ENCODE data around the gene ZNF668. TPM values are rescaled to one million over a fixed set of nuclear protein-coding genes. Genes with fewer than 3 reads are reported as not detected.
"Not testable (repeated sequence)": the region's sequence is repeated elsewhere in the genome, so short reads cannot be mapped to it uniquely, and the experiment has no call there.

ZNF668 gene
- total and polyA plus RNA-seq, 4 donors, result 6.0 to 10.3 (median 7.0) TPM

GRCh38 chr16:31020536-31020935 lies 53.5 kb downstream of the ZNF668 start:
- Histone ChIP-seq H3K4me3 (ENCODE audit: low read length in 2 of 2) (no peak overlapping the region), H3K27me3 (ENCODE audit: control insufficient read depth in 1 of 2, insufficient read depth in 2 of 2, low read length in 1 of 2) (no peaks in the 10 kb centered on the region), H3K9me3 (ENCODE audit: control insufficient read depth, low read length) (no peaks in the 10 kb centered on the region), H3K36me3 (ENCODE audit: control insufficient read depth in 1 of 2, insufficient read depth in 2 of 2, low read length in 1 of 2) (no peaks in the 10 kb centered on the region), H3K4me1 (ENCODE audit: control insufficient read depth in 1 of 2, insufficient read depth in 2 of 2, low read length in 2 of 2) (no peaks in the 10 kb centered on the region), H3K27ac (ENCODE audit: low read depth in 1 of 2, low read length in 2 of 2) (no peak overlapping the region)
- intact Hi-C loops (cut with DNase I), result no loop called here
- WGBS, 2 donors, result 85 to 92% methylated on average over 3 of the region's 3 CpGs
- ATAC-seq (ENCODE audit: low FRiP score) (no peak), DNase-seq (no peak)

DNA sequence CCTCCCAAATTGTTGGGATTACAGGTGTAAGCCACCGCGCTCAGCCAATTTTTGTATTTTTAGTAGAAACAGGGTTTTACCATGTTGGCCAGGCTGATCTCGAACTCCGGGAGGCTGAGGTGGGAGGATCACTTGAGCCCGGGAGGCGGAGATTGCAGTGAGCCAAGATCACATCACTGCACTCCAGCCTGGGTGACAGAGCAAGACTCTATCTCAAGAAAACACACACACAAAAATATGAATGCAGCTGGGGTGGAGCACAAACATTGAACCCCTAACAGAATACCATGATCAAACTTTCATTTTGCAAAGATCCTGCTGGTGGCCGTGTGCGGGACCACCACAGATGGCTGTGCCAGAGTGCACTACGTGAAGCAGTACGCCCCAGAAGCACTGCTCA lies 56.3 kb downstream of the ZNF668 start:
- intact Hi-C loops (cut with DNase I); H3K4me1 ChIP-seq (ENCODE audit: control insufficient read depth in 1 of 2, insufficient read depth in 2 of 2, low read length in 2 of 2); H3K4me3 ChIP-seq (ENCODE audit: low read length in 2 of 2); H3K36me3 ChIP-seq (ENCODE audit: control insufficient read depth in 1 of 2, insufficient read depth in 2 of 2, low read length in 1 of 2); DNase-seq; H3K27ac ChIP-seq (ENCODE audit: low read depth in 1 of 2, low read length in 2 of 2); H3K27me3 ChIP-seq (ENCODE audit: control insufficient read depth in 1 of 2, insufficient read depth in 2 of 2, low read length in 1 of 2); ATAC-seq (ENCODE audit: low FRiP score); H3K9me3 ChIP-seq (ENCODE audit: control insufficient read depth, low read length): not testable (repeated sequence)
- 91 to 92% methylated on average over 10 of the region's 10 CpGs for WGBS, 2 donors

- 66 to 68% methylated on average over 6 of the region's 6 CpGs for WGBS, 2 donors
These were observed 58.0 kb downstream of the ZNF668 start for GRCh38 chr16:31016018-31016417.

DNA sequence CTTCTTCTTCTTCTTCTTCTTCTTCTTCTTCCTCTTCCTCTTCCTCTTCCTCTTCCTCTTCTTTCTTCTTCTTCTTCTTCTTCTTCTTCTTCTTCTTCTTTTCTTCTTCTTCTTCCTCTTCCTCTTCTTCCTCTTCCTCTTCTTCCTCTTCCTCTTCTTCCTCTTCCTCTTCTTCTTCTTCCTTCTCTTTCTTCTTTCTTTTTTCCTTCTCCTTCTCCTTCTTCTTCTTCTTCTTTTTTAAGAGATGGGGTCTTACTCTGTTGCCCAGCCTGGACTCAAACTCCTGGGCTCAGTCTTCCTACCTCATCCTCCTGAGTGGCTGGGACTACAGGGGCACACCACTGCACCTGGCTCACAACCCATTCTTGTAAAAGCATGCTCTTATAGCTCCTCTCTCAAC lies 60.7 kb downstream of the ZNF668 start:
- DNase-seq; ATAC-seq (ENCODE audit: low FRiP score); H3K4me3 ChIP-seq (ENCODE audit: low read length in 2 of 2); H3K27me3 ChIP-seq (ENCODE audit: control insufficient read depth in 1 of 2, insufficient read depth in 2 of 2, low read length in 1 of 2); H3K9me3 ChIP-seq (ENCODE audit: control insufficient read depth, low read length); H3K4me1 ChIP-seq (ENCODE audit: control insufficient read depth in 1 of 2, insufficient read depth in 2 of 2, low read length in 2 of 2); H3K27ac ChIP-seq (ENCODE audit: low read depth in 1 of 2, low read length in 2 of 2); H3K36me3 ChIP-seq (ENCODE audit: control insufficient read depth in 1 of 2, insufficient read depth in 2 of 2, low read length in 1 of 2); intact Hi-C loops (cut with DNase I): not testable (repeated sequence)

More at GRCh38 chr16:31016018-31016417, 58.0 kb downstream of the ZNF668 start:
- H3K36me3 ChIP-seq (ENCODE audit: control insufficient read depth in 1 of 2, insufficient read depth in 2 of 2, low read length in 1 of 2), result no peaks in the 10 kb centered on the region
- no peak for ATAC-seq (ENCODE audit: low FRiP score)
- intact Hi-C loops (cut with DNase I), result no loop called here
- H3K4me1 ChIP-seq (ENCODE audit: control insufficient read depth in 1 of 2, insufficient read depth in 2 of 2, low read length in 2 of 2), result no peaks in the 10 kb centered on the region
- H3K27ac ChIP-seq (ENCODE audit: low read depth in 1 of 2, low read length in 2 of 2), result no peak overlapping the region
- no peak overlapping the region for H3K4me3 ChIP-seq (ENCODE audit: low read length in 2 of 2)
- H3K27me3 ChIP-seq (ENCODE audit: control insufficient read depth in 1 of 2, insufficient read depth in 2 of 2, low read length in 1 of 2), result no peaks in the 10 kb centered on the region
- DNase-seq, result no peak
- no peaks in the 10 kb centered on the region for H3K9me3 ChIP-seq (ENCODE audit: control insufficient read depth, low read length)

GRCh38 chr16:31011815-31012214 lies 62.2 kb downstream of the ZNF668 start:
- H3K4me1 ChIP-seq (ENCODE audit: control insufficient read depth in 1 of 2, insufficient read depth in 2 of 2, low read length in 2 of 2); intact Hi-C loops (cut with DNase I); DNase-seq; H3K27me3 ChIP-seq (ENCODE audit: control insufficient read depth in 1 of 2, insufficient read depth in 2 of 2, low read length in 1 of 2); H3K4me3 ChIP-seq (ENCODE audit: low read length in 2 of 2); ATAC-seq (ENCODE audit: low FRiP score); H3K9me3 ChIP-seq (ENCODE audit: control insufficient read depth, low read length); H3K36me3 ChIP-seq (ENCODE audit: control insufficient read depth in 1 of 2, insufficient read depth in 2 of 2, low read length in 1 of 2); H3K27ac ChIP-seq (ENCODE audit: low read depth in 1 of 2, low read length in 2 of 2): not testable (repeated sequence)
- 84% methylated on average over 7 of the region's 7 CpGs for WGBS, 2 donors

Other genes with a start within 250 kb of the ZNF668 start
- 10 to 100 TPM; 30.2 to 33.9 TPM for gene BCL7C, start 180.2 kb downstream of the ZNF668 start, total RNA-seq
- gene BCL7C, start 180.2 kb downstream of the ZNF668 start, polyA plus RNA-seq, result 10 to 100 TPM; 54.8 to 60.7 TPM
- 1 to 10 TPM; 6.2 to 7.2 TPM for gene CTF1, start 177.6 kb downstream of the ZNF668 start, total RNA-seq
- 1 to 10 TPM; 6.4 to 7.9 TPM for gene CTF1, start 177.6 kb downstream of the ZNF668 start, polyA plus RNA-seq
- 10 to 100 TPM; 14.7 to 22.7 TPM for gene FBXL19, start 150.7 kb downstream of the ZNF668 start, total RNA-seq
- 10 to 100 TPM in 1 of 2 donors, 1 to 10 TPM in 1; 4.3 to 11.6 TPM for gene FBXL19, start 150.7 kb downstream of the ZNF668 start, polyA plus RNA-seq
- 10 to 100 TPM; 11.8 to 21.7 TPM for gene ORAI3, start 125.2 kb downstream of the ZNF668 start, total RNA-seq
- 10 to 100 TPM in 1 of 2 donors, 1 to 10 TPM in 1; 9.1 to 20.8 TPM for gene ORAI3, start 125.2 kb downstream of the ZNF668 start, polyA plus RNA-seq
- 10 to 100 TPM; 16.4 to 19.7 TPM for gene SETD1A, start 116.5 kb downstream of the ZNF668 start, total RNA-seq
- 1 to 10 TPM; 4.4 to 9.7 TPM for gene SETD1A, start 116.5 kb downstream of the ZNF668 start, polyA plus RNA-seq
- gene HSD3B7, start 89.0 kb downstream of the ZNF668 start, total RNA-seq, result 10 to 100 TPM; 13.6 to 31.3 TPM
- 10 to 100 TPM in 1 of 2 donors, 1 to 10 TPM in 1; 8.6 to 10.4 TPM for gene HSD3B7, start 89.0 kb downstream of the ZNF668 start, polyA plus RNA-seq
- under 1 TPM; 0.84 to 0.93 TPM for gene STX1B, start 63.6 kb downstream of the ZNF668 start, total RNA-seq
- 1 to 10 TPM in 1 of 2 donors, under 1 TPM in 1; 0.13 to 2.2 TPM for gene STX1B, start 63.6 kb downstream of the ZNF668 start, polyA plus RNA-seq
- 10 to 100 TPM; 73.5 to 88.6 TPM for gene STX4, start 40.7 kb downstream of the ZNF668 start, total RNA-seq
- gene STX4, start 40.7 kb downstream of the ZNF668 start, polyA plus RNA-seq, result 100 to 1,000 TPM in 1 of 2 donors, 10 to 100 TPM in 1; 52.8 to 121 TPM
- 10 to 100 TPM; 12.6 to 15.0 TPM for gene ZNF646, start 182 bp upstream of the ZNF668 start, total RNA-seq
- 1 to 10 TPM; 1.6 to 4.7 TPM for gene ZNF646, start 182 bp upstream of the ZNF668 start, polyA plus RNA-seq
- gene PRSS53, start 14.7 kb upstream of the ZNF668 start, total RNA-seq, result 1 to 10 TPM; 2.4 to 6.0 TPM
- gene PRSS53, start 14.7 kb upstream of the ZNF668 start, polyA plus RNA-seq, result 10 to 100 TPM in 1 of 2 donors, 1 to 10 TPM in 1; 3.6 to 12.9 TPM
- gene VKORC1, start 20.6 kb upstream of the ZNF668 start, total RNA-seq, result 100 to 1,000 TPM in 1 of 2 donors, 10 to 100 TPM in 1; 75.7 to 109 TPM
- gene VKORC1, start 20.6 kb upstream of the ZNF668 start, polyA plus RNA-seq, result 100 to 1,000 TPM; 143 to 206 TPM
- gene BCKDK, start 34.1 kb upstream of the ZNF668 start, total RNA-seq, result 10 to 100 TPM; 28.6 to 37.2 TPM
- 10 to 100 TPM; 16.7 to 32.0 TPM for gene BCKDK, start 34.1 kb upstream of the ZNF668 start, polyA plus RNA-seq
- 10 to 100 TPM; 51.6 to 61.1 TPM for gene KAT8, start 43.4 kb upstream of the ZNF668 start, total RNA-seq
- 10 to 100 TPM; 24.3 to 65.7 TPM for gene KAT8, start 43.4 kb upstream of the ZNF668 start, polyA plus RNA-seq
- gene PRSS8, start 61.5 kb upstream of the ZNF668 start, total RNA-seq, result not detected
- 10 to 100 TPM in 1 of 2 donors, under 1 TPM in 1; 0.77 to 11.9 TPM for gene PRSS8, start 61.5 kb upstream of the ZNF668 start, polyA plus RNA-seq
- gene PRSS36, start 75.8 kb upstream of the ZNF668 start, total RNA-seq, result 1 to 10 TPM; 3.5 to 8.8 TPM
- 1 to 10 TPM; 4.2 to 5.1 TPM for gene PRSS36, start 75.8 kb upstream of the ZNF668 start, polyA plus RNA-seq
- gene FUS, start 105.9 kb upstream of the ZNF668 start, total RNA-seq, result 100 to 1,000 TPM; 243 to 254 TPM
- gene FUS, start 105.9 kb upstream of the ZNF668 start, polyA plus RNA-seq, result 100 to 1,000 TPM in 1 of 2 donors, 10 to 100 TPM in 1; 95.7 to 329 TPM
- gene PYCARD, start 128.5 kb upstream of the ZNF668 start, total RNA-seq, result 10 to 100 TPM; 13.3 to 23.9 TPM
- gene PYCARD, start 128.5 kb upstream of the ZNF668 start, polyA plus RNA-seq, result 10 to 100 TPM; 14.7 to 52.7 TPM
- under 1 TPM in 1 of 2 donors, not detected in 1; 0.24 TPM for gene TRIM72, start 139.9 kb upstream of the ZNF668 start, total RNA-seq
- gene TRIM72, start 139.9 kb upstream of the ZNF668 start, polyA plus RNA-seq, result under 1 TPM in 1 of 2 donors, not detected in 1; 0.05 TPM
- not detected for gene PYDC1, start 142.9 kb upstream of the ZNF668 start, total RNA-seq
- gene PYDC1, start 142.9 kb upstream of the ZNF668 start, polyA plus RNA-seq, result not detected
- gene ITGAM, start 185.7 kb upstream of the ZNF668 start, total RNA-seq, result 10 to 100 TPM; 15.7 to 40.1 TPM
- 1 to 10 TPM in 1 of 2 donors, under 1 TPM in 1; 0.74 to 6.9 TPM for gene ITGAM, start 185.7 kb upstream of the ZNF668 start, polyA plus RNA-seq

Data from aorta (tissue), 5 donors.